ENCODE results near the gene ADRA2B. TPM values are rescaled to one million over a fixed set of nuclear protein-coding genes. Genes with fewer than 3 reads are reported as not detected.
A peak's percentile ranks its signal among the peaks of the same experiment; 100 is the strongest.

The ADRA2B gene
- total RNA-seq, 6 experiments from 2014 or later, result 1.7 to 8.1 (median 3.2) TPM

- intact Hi-C loops (cut with DNase I), result no loop called here
- peak overlapping the region in 2 of 3 donors; percentile 6 to 16 for H3K4me3 ChIP-seq
- DNase-seq (peak in 2 of 3 donors; percentile 6 to 32), ATAC-seq (no peak)
- no peaks in the 10 kb centered on the region for H3K9me3 ChIP-seq
- no peak for TF ChIP-seq CTCF (IDR thresholded peaks at IDR 0.05)
- TF ChIP-seq POLR2A (IDR thresholded peaks at IDR 0.05), result no peak
- no peaks in the 10 kb centered on the region for H3K36me3 ChIP-seq
- WGBS (ENCODE audit: insufficient coverage, low coverage, low lambda C conversion rate, missing lambda C conversion rate), result 70% methylated on average over 13 of the region's 17 CpGs
- H3K27me3 ChIP-seq, result no peaks in the 10 kb centered on the region
- H3K4me1 ChIP-seq, result peaks cover 0 to 6% (median 0%) of the 10 kb centered on the region in 4 donors
- no peak overlapping the region for H3K27ac ChIP-seq
Observed at GRCh38 chr2:96113951-96114350, 2.4 kb downstream of the ADRA2B start.

DNA sequence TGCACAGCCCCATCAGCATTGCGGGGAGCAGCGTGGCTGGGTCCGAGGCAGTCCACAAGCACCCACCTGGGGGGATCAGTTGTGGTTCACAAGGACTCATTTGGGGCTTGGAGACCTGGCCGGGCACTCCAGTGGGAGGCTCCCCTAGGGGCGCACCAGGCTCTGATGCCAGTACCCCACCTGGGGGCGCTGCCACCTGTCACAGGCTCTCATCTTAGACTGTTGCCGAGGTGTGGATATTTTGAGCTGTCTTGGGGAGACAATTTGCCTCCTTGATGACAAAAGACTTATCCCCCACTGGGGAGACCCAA lies 3.0 kb downstream of the ADRA2B start:
- WGBS (ENCODE audit: insufficient coverage, low coverage, low lambda C conversion rate, missing lambda C conversion rate), result no CpG with 5 or more reads among the region's 7 CpGs
- no peaks in the 10 kb centered on the region for H3K9me3 ChIP-seq
- no peak overlapping the region for H3K27ac ChIP-seq
- peak overlapping the region in 1 of 3 donors; percentile 6 for H3K4me3 ChIP-seq
- no peaks in the 10 kb centered on the region for H3K27me3 ChIP-seq
- intact Hi-C loops (cut with DNase I), result no loop called here
- peaks cover 0 to 6% (median 0%) of the 10 kb centered on the region in 4 donors for H3K4me1 ChIP-seq
- no peak for TF ChIP-seq POLR2A (IDR thresholded peaks at IDR 0.05)
- TF ChIP-seq CTCF (IDR thresholded peaks at IDR 0.05), result no peak
- DNase-seq (peak in 2 of 3 donors; percentile 8 to 49), ATAC-seq (no peak)
- H3K36me3 ChIP-seq, result no peaks in the 10 kb centered on the region

- WGBS (ENCODE audit: insufficient coverage, low coverage, low lambda C conversion rate, missing lambda C conversion rate), result 52% methylated on average over 6 of the region's 9 CpGs
- no peak overlapping the region for H3K4me3 ChIP-seq
- intact Hi-C loops (cut with DNase I), result no loop called here
- H3K9me3 ChIP-seq, result no peaks in the 10 kb centered on the region
- ATAC-seq (no peak), DNase-seq (peak in 2 of 3 donors; percentile 4 to 35)
- no peaks in the 10 kb centered on the region for H3K27me3 ChIP-seq
- TF ChIP-seq POLR2A (IDR thresholded peaks at IDR 0.05), result no peak
- TF ChIP-seq CTCF (IDR thresholded peaks at IDR 0.05), result no peak
- peaks cover 0 to 6% (median 0%) of the 10 kb centered on the region in 4 donors for H3K4me1 ChIP-seq
- H3K27ac ChIP-seq, result no peak overlapping the region
- no peaks in the 10 kb centered on the region for H3K36me3 ChIP-seq
Observed at GRCh38 chr2:96112501-96113366, 3.6 kb downstream of the ADRA2B start.

GRCh38 chr2:96111823-96112500 lies 4.4 kb downstream of the ADRA2B start:
- Histone ChIP-seq H3K36me3 (no peaks in the 10 kb centered on the region), H3K9me3 (no peaks in the 10 kb centered on the region), H3K4me3 (no peak overlapping the region), H3K4me1 (peaks cover 0 to 6% (median 0%) of the 10 kb centered on the region in 4 donors), H3K27ac (no peak overlapping the region), H3K27me3 (no peaks in the 10 kb centered on the region)
- 91% methylated on average over 4 of the region's 7 CpGs for WGBS (ENCODE audit: insufficient coverage, low coverage, low lambda C conversion rate, missing lambda C conversion rate)
- ATAC-seq (no peak), DNase-seq (peak in 2 of 3 donors; percentile 5 to 39)
- TF ChIP-seq CTCF (IDR thresholded peaks at IDR 0.05) (no peak), POLR2A (IDR thresholded peaks at IDR 0.05) (no peak)
- intact Hi-C loops (cut with DNase I), result no loop called here
